ENCODE measurements around the gene CPE. TPM values are rescaled to one million over a fixed set of nuclear protein-coding genes. Genes with fewer than 3 reads are reported as not detected.
"Not testable (repeated sequence)": the region's sequence is repeated elsewhere in the genome, so short reads cannot be mapped to it uniquely, and the experiment has no call there.

CPE gene
- total RNA-seq, 2 donors from 2014 or later, result 717 to 885 TPM

DNA sequence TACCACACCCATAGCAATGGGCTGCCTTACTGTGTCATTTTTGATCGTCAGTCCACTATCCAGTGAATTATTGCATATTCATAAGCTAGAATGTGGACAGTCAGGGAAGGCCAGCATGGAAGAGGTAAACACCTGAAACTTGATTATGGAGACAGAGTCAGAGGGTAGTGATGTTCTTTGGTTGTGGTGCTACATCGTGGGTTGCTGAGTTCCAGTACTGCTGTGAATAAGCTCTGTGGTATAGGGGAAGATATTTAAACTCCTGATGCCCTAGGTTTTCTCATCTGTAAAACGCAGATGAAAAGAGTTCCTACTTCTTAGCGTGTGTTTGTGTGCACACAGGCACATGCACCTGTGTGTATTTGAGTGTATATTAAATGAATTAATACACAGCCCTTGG lies 69.9 kb downstream of the CPE start:
- no peak for DNase-seq (ENCODE audit: low spot score)
- Histone ChIP-seq H3K4me3 (no peak overlapping the region), H3K27ac (no peak overlapping the region), H3K4me1 (replicated peaks) (no peaks in the 10 kb centered on the region), H3K36me3 (no peaks in the 10 kb centered on the region), H3K27me3 (replicated peaks; ENCODE audit: insufficient read depth) (no peaks in the 10 kb centered on the region), H3K9me3 (no peaks in the 10 kb centered on the region)
- TF ChIP-seq, protein P1, sequence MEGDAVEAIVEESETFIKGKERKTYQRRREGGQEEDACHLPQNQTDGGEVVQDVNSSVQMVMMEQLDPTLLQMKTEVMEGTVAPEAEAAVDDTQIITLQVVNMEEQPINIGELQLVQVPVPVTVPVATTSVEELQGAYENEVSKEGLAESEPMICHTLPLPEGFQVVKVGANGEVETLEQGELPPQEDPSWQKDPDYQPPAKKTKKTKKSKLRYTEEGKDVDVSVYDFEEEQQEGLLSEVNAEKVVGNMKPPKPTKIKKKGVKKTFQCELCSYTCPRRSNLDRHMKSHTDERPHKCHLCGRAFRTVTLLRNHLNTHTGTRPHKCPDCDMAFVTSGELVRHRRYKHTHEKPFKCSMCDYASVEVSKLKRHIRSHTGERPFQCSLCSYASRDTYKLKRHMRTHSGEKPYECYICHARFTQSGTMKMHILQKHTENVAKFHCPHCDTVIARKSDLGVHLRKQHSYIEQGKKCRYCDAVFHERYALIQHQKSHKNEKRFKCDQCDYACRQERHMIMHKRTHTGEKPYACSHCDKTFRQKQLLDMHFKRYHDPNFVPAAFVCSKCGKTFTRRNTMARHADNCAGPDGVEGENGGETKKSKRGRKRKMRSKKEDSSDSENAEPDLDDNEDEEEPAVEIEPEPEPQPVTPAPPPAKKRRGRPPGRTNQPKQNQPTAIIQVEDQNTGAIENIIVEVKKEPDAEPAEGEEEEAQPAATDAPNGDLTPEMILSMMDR (IDR thresholded peaks at IDR 0.05), result no peak
- no peak for TF ChIP-seq POLR2AphosphoS5 (IDR thresholded peaks at IDR 0.05)
- no peak for TF ChIP-seq POLR2A (IDR thresholded peaks at IDR 0.05)
- intact Hi-C loops (cut with DNase I), result no loop called here
- 94% methylated on average over 4 of the region's 4 CpGs for WGBS

- Histone ChIP-seq H3K4me3 (no peak overlapping the region), H3K27ac (no peak overlapping the region), H3K36me3 (no peaks in the 10 kb centered on the region), H3K9me3 (no peaks in the 10 kb centered on the region), H3K27me3 (replicated peaks; ENCODE audit: insufficient read depth) (no peaks in the 10 kb centered on the region), H3K4me1 (replicated peaks) (no peaks in the 10 kb centered on the region)
- WGBS, result 82% methylated on average over 6 of the region's 6 CpGs
- DNase-seq (ENCODE audit: low spot score), result no peak
- intact Hi-C loops (cut with DNase I), result no loop called here
- TF ChIP-seq, protein P1 (IDR thresholded peaks at IDR 0.05), result no peak
- no peak for TF ChIP-seq POLR2A (IDR thresholded peaks at IDR 0.05)
- no peak for TF ChIP-seq POLR2AphosphoS5 (IDR thresholded peaks at IDR 0.05)
Observed at GRCh38 chr4:165449333-165449732, 70.5 kb downstream of the CPE start.

DNA sequence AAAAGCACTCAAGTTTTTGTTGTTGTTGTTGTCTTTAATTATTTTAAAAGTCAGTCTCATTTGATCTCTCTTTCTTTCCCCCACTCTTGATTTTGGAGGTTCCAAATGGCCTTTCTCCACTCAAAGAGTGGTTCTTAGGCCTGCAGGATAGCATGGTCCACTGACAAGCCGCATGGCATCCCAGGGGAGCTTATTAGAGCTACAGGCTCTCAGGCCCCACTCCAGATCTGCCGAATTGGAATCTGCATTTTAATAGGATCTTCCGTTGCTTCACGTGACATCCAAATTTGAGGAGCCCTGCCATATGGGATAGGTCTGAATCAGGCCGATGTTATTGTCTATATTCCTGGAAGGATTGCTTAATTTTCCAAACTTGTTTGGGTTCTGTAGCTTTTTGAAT lies 72.1 kb downstream of the CPE start:
- Histone ChIP-seq H3K9me3 (no peaks in the 10 kb centered on the region), H3K4me3 (no peak overlapping the region), H3K4me1 (replicated peaks) (no peaks in the 10 kb centered on the region), H3K27me3 (replicated peaks; ENCODE audit: insufficient read depth) (no peaks in the 10 kb centered on the region), H3K36me3 (no peaks in the 10 kb centered on the region), H3K27ac (no peak overlapping the region)
- no peak for TF ChIP-seq POLR2A (IDR thresholded peaks at IDR 0.05)
- TF ChIP-seq, protein P1 (IDR thresholded peaks at IDR 0.05), result no peak
- TF ChIP-seq POLR2AphosphoS5 (IDR thresholded peaks at IDR 0.05), result no peak
- DNase-seq (ENCODE audit: low spot score), result no peak
- intact Hi-C loops (cut with DNase I), result no loop called here
- WGBS, result 93% methylated on average over 5 of the region's 5 CpGs

DNA sequence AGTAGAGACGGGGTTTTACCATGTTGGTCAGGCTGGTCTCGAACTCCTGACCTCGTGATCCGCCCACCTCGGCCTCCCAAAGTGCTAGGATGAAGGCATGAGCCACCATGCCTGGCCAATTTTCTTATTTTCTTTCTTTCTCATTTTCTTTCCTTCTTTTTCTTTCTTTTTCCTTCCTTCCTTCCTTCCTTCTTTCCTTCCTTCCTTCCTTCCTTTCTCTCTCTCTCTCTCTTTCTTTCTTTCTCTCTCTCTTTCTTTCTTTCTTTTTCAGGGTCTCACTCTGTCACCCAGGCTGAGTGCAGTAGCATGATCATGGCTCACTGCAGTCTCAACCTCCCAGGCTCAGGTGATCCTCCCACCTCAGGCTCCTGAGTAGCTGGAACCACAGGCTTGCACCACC lies 74.3 kb downstream of the CPE start:
- DNase-seq (ENCODE audit: low spot score); H3K9me3 ChIP-seq; intact Hi-C loops (cut with DNase I); H3K4me3 ChIP-seq; H3K36me3 ChIP-seq; H3K27me3 ChIP-seq (replicated peaks; ENCODE audit: insufficient read depth); H3K4me1 ChIP-seq (replicated peaks): not testable (repeated sequence)
- WGBS, result 94% methylated on average over 5 of the region's 5 CpGs
- peak overlapping the region; percentile 47 to 76 for H3K27ac ChIP-seq

DNA sequence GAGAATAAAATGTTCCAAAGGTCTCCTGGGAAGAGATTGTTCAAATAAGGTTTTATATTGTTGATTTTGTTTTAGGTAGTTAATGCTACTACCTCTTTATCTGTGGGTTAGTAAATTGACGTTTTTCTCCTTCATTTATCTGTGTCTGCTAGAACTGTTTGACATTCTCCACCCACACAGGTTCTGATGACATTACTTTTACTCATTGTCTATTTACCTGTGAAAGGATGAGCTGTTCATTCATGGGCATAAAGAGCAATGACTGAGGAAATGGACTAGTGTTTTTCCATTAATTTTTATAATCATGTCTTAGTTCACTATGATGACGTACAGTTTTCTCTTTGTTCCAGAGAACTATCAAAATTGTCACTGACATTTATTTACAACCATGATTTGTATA lies 75.6 kb downstream of the CPE start:
- H3K4me1 ChIP-seq (replicated peaks), result no peaks in the 10 kb centered on the region
- H3K9me3 ChIP-seq, result no peaks in the 10 kb centered on the region
- TF ChIP-seq POLR2A (IDR thresholded peaks at IDR 0.05) (no peak), POLR2AphosphoS5 (IDR thresholded peaks at IDR 0.05) (peak; percentile 80)
- TF ChIP-seq, protein P1 (IDR thresholded peaks at IDR 0.05), result no peak
- peak overlapping the region; percentile 62 to 76 for H3K27ac ChIP-seq
- H3K4me3 ChIP-seq, result no peak overlapping the region
- H3K27me3 ChIP-seq (replicated peaks; ENCODE audit: insufficient read depth), result no peaks in the 10 kb centered on the region
- H3K36me3 ChIP-seq, result no peaks in the 10 kb centered on the region
- no peak for DNase-seq (ENCODE audit: low spot score)
- intact Hi-C loops (cut with DNase I), result no loop called here
- 47% methylated on average over 2 of the region's 2 CpGs for WGBS

Measured in prostate gland (tissue), 2 donors.